ENCODE measurements around the gene MED26. TPM values are rescaled to one million over a fixed set of nuclear protein-coding genes. Genes with fewer than 3 reads are reported as not detected.

MED26 gene
- total RNA-seq, 6 donors from 2014 or later, result 12.6 to 26.5 (median 13.8) TPM

- 5 to 8% methylated on average over 11 to 15 of the region's 15 CpGs for WGBS, 2 donors
- Histone ChIP-seq H3K27ac (peak overlapping the region; percentile 81 to 93 (median 86)), H3K4me3 (peak overlapping the region; percentile 89 to 100 (median 94)), H3K4me1 (peaks cover 28 to 66% (median 34%) of the 10 kb centered on the region in 4 donors), H3K36me3 (peaks cover 0 to 21% (median 9%) of the 10 kb centered on the region in 4 donors), H3K27me3 (no peaks in the 10 kb centered on the region), H3K9me3 (no peaks in the 10 kb centered on the region)
- no peak for ATAC-seq (ENCODE audit: low FRiP score in 2 of 2)
- no peak for TF ChIP-seq CTCF (IDR thresholded peaks at IDR 0.05)
- TF ChIP-seq POLR2A (IDR thresholded peaks at IDR 0.05), result no peak
- TF ChIP-seq POLR2AphosphoS5 (IDR thresholded peaks at IDR 0.05), result no peak
- no peak for TF ChIP-seq EP300 (IDR thresholded peaks at IDR 0.05)
- DNase-seq, result no peak
Measured at GRCh38 chr19:16542910-16543472, 85.0 kb downstream of the MED26 start.

GRCh38 chr19:16542045-16542909 lies 85.7 kb downstream of the MED26 start, which contains the start of gene CHERP:
CHERP (minus strand) TSS chr19:16542437; CDS start chr19:16542378, 59 bp downstream.
- DNase-seq (peak; percentile 93 to 98), ATAC-seq (ENCODE audit: low FRiP score in 2 of 2) (peak; percentile 96 to 98)
- Histone ChIP-seq H3K4me3 (peak within 1 kb of the TSS; percentile 89 to 100 (median 94)), H3K27me3 (no peaks in the 10 kb centered on the region), H3K9me3 (no peaks in the 10 kb centered on the region), H3K4me1 (peaks cover 28 to 71% (median 34%) of the 10 kb centered on the region in 4 donors), H3K36me3 (peaks cover 0 to 28% (median 13%) of the 10 kb centered on the region in 4 donors), H3K27ac (peak within 1 kb of the TSS; percentile 81 to 93 (median 86))
- TF ChIP-seq POLR2A (IDR thresholded peaks at IDR 0.05), result peak; percentile 23 to 90 (median 68)
- peak; percentile 81 to 89 for TF ChIP-seq POLR2AphosphoS5 (IDR thresholded peaks at IDR 0.05)
- TF ChIP-seq EP300 (IDR thresholded peaks at IDR 0.05), result no peak
- TF ChIP-seq CTCF (IDR thresholded peaks at IDR 0.05), result peak in 4 of 6 experiments; percentile 16 to 39 (median 28)
- WGBS, 2 donors, result 1% methylated on average over 39 of the region's 108 CpGs; no CpG with 5 or more reads in 1 of the 2 donors

- Histone ChIP-seq H3K4me3 (peak overlapping the region; percentile 89 to 100 (median 94)), H3K9me3 (no peaks in the 10 kb centered on the region), H3K36me3 (peaks cover 0 to 35% (median 13%) of the 10 kb centered on the region in 4 donors), H3K27ac (peak overlapping the region; percentile 81 to 93 (median 86)), H3K27me3 (no peaks in the 10 kb centered on the region), H3K4me1 (peaks cover 28 to 71% (median 34%) of the 10 kb centered on the region in 4 donors)
- ATAC-seq (ENCODE audit: low FRiP score in 2 of 2) (no peak), DNase-seq (peak in 1 of 2 donors; percentile 40)
- TF ChIP-seq POLR2AphosphoS5 (IDR thresholded peaks at IDR 0.05), result no peak
- TF ChIP-seq EP300 (IDR thresholded peaks at IDR 0.05), result no peak
- no peak for TF ChIP-seq CTCF (IDR thresholded peaks at IDR 0.05)
- no peak for TF ChIP-seq POLR2A (IDR thresholded peaks at IDR 0.05)
- WGBS, 2 donors, result 1 to 2% methylated on average over 23 to 29 of the region's 29 CpGs
Measured at GRCh38 chr19:16541526-16542044, 86.4 kb downstream of the MED26 start.

GRCh38 chr19:16540948-16541347 lies 87.1 kb downstream of the MED26 start:
- no peak for DNase-seq

More at GRCh38 chr19:16540948-16541347, 87.1 kb downstream of the MED26 start:
- Histone ChIP-seq H3K4me3 (peak overlapping the region; percentile 89 to 100 (median 94)), H3K27me3 (no peaks in the 10 kb centered on the region), H3K36me3 (peaks cover 0 to 42% (median 18%) of the 10 kb centered on the region in 4 donors), H3K27ac (no peak overlapping the region), H3K9me3 (no peaks in the 10 kb centered on the region), H3K4me1 (peaks cover 28 to 71% (median 34%) of the 10 kb centered on the region in 4 donors)
- ATAC-seq (ENCODE audit: low FRiP score in 2 of 2), result no peak
- TF ChIP-seq EP300 (IDR thresholded peaks at IDR 0.05) (no peak), POLR2A (IDR thresholded peaks at IDR 0.05) (no peak), POLR2AphosphoS5 (IDR thresholded peaks at IDR 0.05) (no peak), CTCF (IDR thresholded peaks at IDR 0.05) (no peak)
- 83 to 88% methylated on average over 12 of the region's 12 CpGs for WGBS, 2 donors
